OCI-LY1 (cell line): ENCODE data around the gene DOCK3.
"Not testable (repeated sequence)": the region's sequence is repeated elsewhere in the genome, so short reads cannot be mapped to it uniquely, and the experiment has no call there.

ENCODE experiments used
- H2AFZ ChIP-seq: fragments of 200-600 bp; sonication (generic), shearing (Covaris generic); 2 replicates; pipeline ENCODE4 v1.6.0; 2014; ENCODE audit warnings: antibody characterized with exemption, mild to moderate bottlenecking, low read length
- H3F3A ChIP-seq: fragments of 200-600 bp; sonication (generic), shearing (Covaris generic); 2 replicates; pipeline ENCODE4 v1.6.0; 2014; ENCODE audit warnings: mild to moderate bottlenecking, antibody characterized with exemption, low read length, moderate library complexity; ENCODE audit not compliant: insufficient read depth
- H3K27ac ChIP-seq: fragments of 200-600 bp; sonication (generic); 2 replicates; pipeline ENCODE4 v1.5.1; 2014; ENCODE audit warnings: low read length, mixed run types, mild to moderate bottlenecking, low read depth; ENCODE audit not compliant: poor library complexity, severe bottlenecking
- H3K27me3 ChIP-seq: fragments of 200-600 bp; sonication (generic); 2 replicates; pipeline ENCODE4 v1.6.0; 2014; ENCODE audit warnings: antibody characterized with exemption, mild to moderate bottlenecking, low read length, moderate library complexity; ENCODE audit not compliant: insufficient read depth
- H3K36me3 ChIP-seq: fragments of 200-600 bp; sonication (generic); 2 replicates; pipeline ENCODE4 v1.6.1; 2014; ENCODE audit warnings: mild to moderate bottlenecking, antibody characterized with exemption, low read length, moderate library complexity, mixed read lengths; ENCODE audit not compliant: insufficient read depth
- H3K4me1 ChIP-seq: fragments of 200-600 bp; sonication (generic); 2 replicates; pipeline ENCODE4 v1.5.1; 2014; ENCODE audit warnings: mild to moderate bottlenecking, low read length, moderate library complexity; ENCODE audit not compliant: insufficient read depth, severe bottlenecking
- H3K4me2 ChIP-seq: fragments of 200-600 bp; sonication (generic), shearing (Covaris generic); 2 replicates; pipeline ENCODE4 v1.6.1; 2014; ENCODE audit warnings: low read length
- H3K4me3 ChIP-seq: fragments of 200-600 bp; sonication (generic); 2 replicates; pipeline ENCODE4 v1.5.1; 2014; ENCODE audit warnings: low read length, low read depth, mild to moderate bottlenecking, mixed read lengths; ENCODE audit not compliant: poor library complexity, severe bottlenecking
- H3K79me2 ChIP-seq: fragments of 200-600 bp; shearing (Covaris generic); 2 replicates; pipeline ENCODE4 v1.6.1; 2016; ENCODE audit warnings: mixed run types, low read length, mixed read lengths; ENCODE audit not compliant: insufficient read depth
- H3K9ac ChIP-seq: fragments of 200-600 bp; sonication (generic), shearing (Covaris generic); 2 replicates; pipeline ENCODE4 v1.6.1; 2014; ENCODE audit warnings: mild to moderate bottlenecking, low read length, mixed read lengths
- H3K9me2 ChIP-seq: fragments of 200-600 bp; sonication (generic), shearing (Covaris generic); 2 replicates; pipeline ENCODE4 v1.6.1; 2014; ENCODE audit warnings: low read depth, mild to moderate bottlenecking, low read length, mixed read lengths
- H3K9me3 ChIP-seq: fragments of 200-600 bp; shearing (Covaris generic); 2 replicates; pipeline ENCODE4 v1.6.1; 2014; ENCODE audit warnings: low read length, mixed read lengths
- H4K20me1 ChIP-seq: fragments of 200-600 bp; sonication (generic), shearing (Covaris generic); 2 replicates; pipeline ENCODE4 v1.6.0; 2016; ENCODE audit warnings: mild to moderate bottlenecking, low read length; ENCODE audit not compliant: insufficient read depth
- EZH2 ChIP-seq: fragments of 200-600 bp; sonication (generic), shearing (Covaris generic); IDR thresholded peaks from 2 replicates; pipeline ENCODE4 v1.8.0; 2017; ENCODE audit warnings: borderline replicate concordance, mixed run types, mild to moderate bottlenecking, antibody characterized with exemption, low read length, moderate library complexity, mixed read lengths
- TF ChIP-seq, protein P1 (sequence below): fragments of 200-600 bp; sonication (generic), shearing (Covaris generic); IDR thresholded peaks from 2 replicates; pipeline ENCODE4 v1.5.1; 2017; ENCODE audit warnings: mild to moderate bottlenecking, antibody characterized with exemption, low read length, moderate library complexity, mixed read lengths

DOCK3 gene

DNA sequence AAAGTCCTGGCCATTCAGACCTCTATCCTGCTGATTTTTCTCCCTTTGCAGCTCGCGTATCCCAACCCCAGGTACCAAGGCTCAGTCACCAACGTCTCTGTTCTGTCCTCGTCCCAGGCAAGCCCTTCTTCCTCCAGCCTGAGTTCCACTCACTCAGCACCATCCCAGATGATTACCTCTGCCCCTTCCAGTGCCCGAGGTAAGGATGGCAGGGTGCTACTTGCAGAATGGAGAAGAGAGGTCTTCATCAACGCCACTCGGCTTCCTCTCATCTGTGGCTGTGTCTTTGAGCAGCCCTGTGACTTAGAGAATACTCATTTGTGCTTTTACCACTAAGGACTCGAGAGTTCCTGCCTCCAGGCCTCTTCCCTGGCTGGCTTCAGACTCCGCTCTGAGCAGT is 687.7 kb downstream of the DOCK3 start:
- H3K27ac ChIP-seq: no peak overlapping the region
- no peaks in the 10 kb centered on the region for H3K9me3 ChIP-seq
- H3K4me3 ChIP-seq: no peak overlapping the region
- TF ChIP-seq, protein P1, sequence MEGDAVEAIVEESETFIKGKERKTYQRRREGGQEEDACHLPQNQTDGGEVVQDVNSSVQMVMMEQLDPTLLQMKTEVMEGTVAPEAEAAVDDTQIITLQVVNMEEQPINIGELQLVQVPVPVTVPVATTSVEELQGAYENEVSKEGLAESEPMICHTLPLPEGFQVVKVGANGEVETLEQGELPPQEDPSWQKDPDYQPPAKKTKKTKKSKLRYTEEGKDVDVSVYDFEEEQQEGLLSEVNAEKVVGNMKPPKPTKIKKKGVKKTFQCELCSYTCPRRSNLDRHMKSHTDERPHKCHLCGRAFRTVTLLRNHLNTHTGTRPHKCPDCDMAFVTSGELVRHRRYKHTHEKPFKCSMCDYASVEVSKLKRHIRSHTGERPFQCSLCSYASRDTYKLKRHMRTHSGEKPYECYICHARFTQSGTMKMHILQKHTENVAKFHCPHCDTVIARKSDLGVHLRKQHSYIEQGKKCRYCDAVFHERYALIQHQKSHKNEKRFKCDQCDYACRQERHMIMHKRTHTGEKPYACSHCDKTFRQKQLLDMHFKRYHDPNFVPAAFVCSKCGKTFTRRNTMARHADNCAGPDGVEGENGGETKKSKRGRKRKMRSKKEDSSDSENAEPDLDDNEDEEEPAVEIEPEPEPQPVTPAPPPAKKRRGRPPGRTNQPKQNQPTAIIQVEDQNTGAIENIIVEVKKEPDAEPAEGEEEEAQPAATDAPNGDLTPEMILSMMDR: no peak
- no peak for TF ChIP-seq EZH2
- H4K20me1 ChIP-seq: no peaks in the 10 kb centered on the region
- H3K4me2 ChIP-seq: no peak overlapping the region
- no peaks in the 10 kb centered on the region for H3K9me2 ChIP-seq
- H3K79me2 ChIP-seq: no peaks in the 10 kb centered on the region
- H3K27me3 ChIP-seq: no peaks in the 10 kb centered on the region
- H3K9ac ChIP-seq: no peak overlapping the region
- no peak overlapping the region for H2AFZ ChIP-seq
- H3F3A ChIP-seq: no peaks in the 10 kb centered on the region
- no peaks in the 10 kb centered on the region for H3K36me3 ChIP-seq
- H3K4me1 ChIP-seq: no peaks in the 10 kb centered on the region

DNA sequence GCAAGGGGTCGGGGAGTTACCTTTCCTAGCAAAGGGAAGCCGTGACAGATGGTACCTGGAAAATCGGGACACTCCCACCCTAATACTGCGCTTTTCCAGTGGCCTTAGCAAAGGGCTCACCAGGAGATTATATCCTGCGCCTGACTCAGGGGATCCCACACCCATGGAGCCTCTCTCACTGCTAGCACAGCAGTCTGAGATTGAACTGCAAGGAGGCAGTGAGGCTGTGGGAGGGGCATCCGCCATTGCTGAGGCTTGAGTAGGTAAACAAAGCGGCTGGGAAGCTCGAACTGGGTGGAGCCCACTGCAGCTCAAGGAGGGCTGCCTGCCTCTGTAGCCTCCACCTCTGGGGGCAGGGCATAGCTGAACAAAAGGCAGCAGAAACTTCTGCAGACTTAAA is 693.5 kb downstream of the DOCK3 start:
- H3K4me2 ChIP-seq, H3K9me2 ChIP-seq, H3K27ac ChIP-seq, H3F3A ChIP-seq, H3K4me3 ChIP-seq, H3K9me3 ChIP-seq, H4K20me1 ChIP-seq, H3K9ac ChIP-seq, H2AFZ ChIP-seq, H3K4me1 ChIP-seq, H3K27me3 ChIP-seq, H3K36me3 ChIP-seq, H3K79me2 ChIP-seq: not testable (repeated sequence)

DNA sequence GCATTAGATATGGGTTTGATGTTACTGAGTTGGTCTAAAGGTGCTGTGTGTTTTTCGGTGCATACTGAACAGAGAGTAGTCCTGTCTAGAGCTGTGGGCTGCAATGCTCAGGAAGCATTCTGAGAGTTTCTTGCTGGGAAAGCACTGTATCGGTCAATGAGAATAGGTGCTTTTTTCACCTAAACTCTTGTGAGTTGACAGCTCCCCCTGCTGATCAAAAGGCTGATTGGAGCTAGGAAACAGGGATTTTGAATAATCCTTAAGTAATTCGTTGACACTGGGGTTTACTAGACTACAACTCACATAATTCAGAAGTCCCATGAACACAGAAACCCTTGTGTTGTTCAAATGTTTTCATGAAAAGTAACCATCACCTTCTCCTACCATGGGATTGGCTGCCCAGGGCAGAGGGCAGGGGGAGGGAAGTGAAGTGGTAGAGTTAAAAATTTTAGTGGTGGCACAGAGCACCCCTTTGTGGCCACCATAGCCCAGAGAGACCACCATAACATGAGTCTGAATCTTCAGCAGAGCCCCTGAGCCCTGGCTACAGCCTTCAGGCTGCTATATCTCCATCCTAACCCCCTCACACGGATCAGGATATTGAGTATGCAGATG is 697.3 kb downstream of the DOCK3 start:
- Histone ChIP-seq H3F3A (no peaks in the 10 kb centered on the region), H3K9me3 (no peaks in the 10 kb centered on the region), H4K20me1 (no peaks in the 10 kb centered on the region), H3K9ac (no peak overlapping the region), H3K27me3 (peaks cover 4% of the 10 kb centered on the region; the same call in 1 of the 2 replicates), H3K27ac (no peak overlapping the region), H3K4me2 (no peak overlapping the region), H3K36me3 (no peaks in the 10 kb centered on the region), H2AFZ (no peak overlapping the region), H3K79me2 (no peaks in the 10 kb centered on the region), H3K4me3 (no peak overlapping the region), H3K9me2 (no peaks in the 10 kb centered on the region), H3K4me1 (no peaks in the 10 kb centered on the region)
- TF ChIP-seq, protein P1: peak; percentile 65
- no peak for TF ChIP-seq EZH2
